Measurements from ENCODE around the gene TUBA4A.

- TF ChIP-seq POLR2A (IDR thresholded peaks at IDR 0.05): no peak
- no peak for TF ChIP-seq POLR2AphosphoS5 (IDR thresholded peaks at IDR 0.05)
- no peak for TF ChIP-seq CTCF (IDR thresholded peaks at IDR 0.05)
- TF ChIP-seq EP300 (IDR thresholded peaks at IDR 0.05): no peak
These were observed 18.6 kb upstream of the TUBA4A start for GRCh38 chr2:219272356-219272755.

Data from gastroesophageal sphincter (tissue), 3 donors.